ENCODE data around the gene SERPINA7. TPM values are rescaled to one million over a fixed set of nuclear protein-coding genes. Genes with fewer than 3 reads are reported as not detected.

The SERPINA7 gene
- not detected for polyA plus RNA-seq (2013, experiment 1 of 2)
- not detected for polyA plus RNA-seq (2013, experiment 2 of 2)

GRCh38 chrX:106038625-106039024, at the start of gene SERPINA7:
Gene SERPINA7, minus strand, starts transcription at chrX:106038727. Its CDS starts 1,669 bp downstream, at chrX:106037058.
- Histone ChIP-seq H2BK5ac (ENCODE audit: low read length) (no peak within 1 kb of the TSS), H2AK5ac (ENCODE audit: low read depth, low read length) (no peak within 1 kb of the TSS), H3K79me1 (ENCODE audit: low read depth, low read length) (no peaks in the 10 kb centered on the region), H2BK12ac (ENCODE audit: low read length) (no peak within 1 kb of the TSS), H3K4me1 (ENCODE audit: control insufficient read depth in 2 of 2, insufficient read depth in 1 of 2, low read depth in 1 of 2, low read length in 2 of 2) (peaks cover 0 to 2% of the 10 kb centered on the region in 2 donors), H3K9ac (ENCODE audit: low read depth, low read length, poor library complexity) (no peak within 1 kb of the TSS), H2BK120ac (ENCODE audit: low read depth, low read length) (no peak within 1 kb of the TSS), H3K18ac (ENCODE audit: low read length) (no peak within 1 kb of the TSS), H2BK15ac (ENCODE audit: low read length) (no peak within 1 kb of the TSS), H4K8ac (ENCODE audit: low read depth, low read length) (no peak within 1 kb of the TSS), H3K4ac (ENCODE audit: low read length) (no peak within 1 kb of the TSS), H3K27ac (replicated peaks; ENCODE audit: low read length) (no peak within 1 kb of the TSS), H3K4me2 (ENCODE audit: insufficient read depth, low read length, poor library complexity, severe bottlenecking) (no peak within 1 kb of the TSS), H3K9me3 (replicated peaks in 1 of 2; ENCODE audit: control insufficient read depth in 2 of 2, insufficient read depth in 1 of 2, low read depth in 1 of 2, low read length in 2 of 2) (no peaks in the 10 kb centered on the region), H3K14ac (ENCODE audit: low read length) (no peak within 1 kb of the TSS), H3K36me3 (replicated peaks in 1 of 2; ENCODE audit: control insufficient read depth in 2 of 2, insufficient read depth in 2 of 2, low read length in 2 of 2) (no peaks in the 10 kb centered on the region), H4K91ac (ENCODE audit: low read depth, low read length, poor library complexity) (no peak within 1 kb of the TSS), H3K4me3 (ENCODE audit: low read length in 2 of 2) (no peak within 1 kb of the TSS), H3K27me3 (ENCODE audit: control insufficient read depth in 3 of 3, insufficient read depth in 3 of 3, low read depth in 1 of 3, low read length in 3 of 3) (no peaks in the 10 kb centered on the region), H2AFZ (ENCODE audit: low read length) (no peak within 1 kb of the TSS), H3K23ac (ENCODE audit: low read depth, low read length, poor library complexity) (no peak within 1 kb of the TSS)
- no peak for DNase-seq (ENCODE audit: low spot score)

GRCh38 chrX:106069048-106069447, 30.5 kb upstream of the SERPINA7 start:
- H2AK5ac ChIP-seq (ENCODE audit: low read depth, low read length), result no peak overlapping the region
- no CpG with 5 or more reads among the region's 3 CpGs for WGBS, 2 donors (ENCODE audit: extremely low coverage in 2 of 2, insufficient read length in 2 of 2, insufficient replicate concordance in 1 of 2)
- H3K18ac ChIP-seq (ENCODE audit: low read length), result no peak overlapping the region
- H3K9me3 ChIP-seq (replicated peaks in 1 of 2; ENCODE audit: control insufficient read depth in 2 of 2, insufficient read depth in 1 of 2, low read depth in 1 of 2, low read length in 2 of 2), result no peaks in the 10 kb centered on the region
- H3K27me3 ChIP-seq (ENCODE audit: control insufficient read depth in 3 of 3, insufficient read depth in 3 of 3, low read depth in 1 of 3, low read length in 3 of 3), result no peaks in the 10 kb centered on the region
- H4K91ac ChIP-seq (ENCODE audit: low read depth, low read length, poor library complexity), result no peak overlapping the region
- H3K23ac ChIP-seq (ENCODE audit: low read depth, low read length, poor library complexity), result no peak overlapping the region
- H3K27ac ChIP-seq (replicated peaks; ENCODE audit: low read length), result no peak overlapping the region
- no peak for DNase-seq (ENCODE audit: low spot score)
- no peak overlapping the region for H3K4ac ChIP-seq (ENCODE audit: low read length)
- no peak overlapping the region for H2BK12ac ChIP-seq (ENCODE audit: low read length)
- H3K4me3 ChIP-seq (ENCODE audit: low read length in 2 of 2), result no peak overlapping the region
- H2BK15ac ChIP-seq (ENCODE audit: low read length), result no peak overlapping the region
- no peak overlapping the region for H3K9ac ChIP-seq (ENCODE audit: low read depth, low read length, poor library complexity)
- no peak overlapping the region for H3K14ac ChIP-seq (ENCODE audit: low read length)
- H3K36me3 ChIP-seq (replicated peaks in 1 of 2; ENCODE audit: control insufficient read depth in 2 of 2, insufficient read depth in 2 of 2, low read length in 2 of 2), result no peaks in the 10 kb centered on the region
- H2BK5ac ChIP-seq (ENCODE audit: low read length), result no peak overlapping the region
- no peaks in the 10 kb centered on the region for H3K4me1 ChIP-seq (ENCODE audit: control insufficient read depth in 2 of 2, insufficient read depth in 1 of 2, low read depth in 1 of 2, low read length in 2 of 2)
- H2AFZ ChIP-seq (ENCODE audit: low read length), result no peak overlapping the region
- no peaks in the 10 kb centered on the region for H3K79me1 ChIP-seq (ENCODE audit: low read depth, low read length)
- no peak overlapping the region for H4K8ac ChIP-seq (ENCODE audit: low read depth, low read length)
- no peak overlapping the region for H3K4me2 ChIP-seq (ENCODE audit: insufficient read depth, low read length, poor library complexity, severe bottlenecking)
- no peak overlapping the region for H2BK120ac ChIP-seq (ENCODE audit: low read depth, low read length)

- H2BK120ac ChIP-seq (ENCODE audit: low read depth, low read length), result no peak overlapping the region
- no peak overlapping the region for H4K8ac ChIP-seq (ENCODE audit: low read depth, low read length)
- H2BK5ac ChIP-seq (ENCODE audit: low read length), result no peak overlapping the region
- no peak overlapping the region for H3K14ac ChIP-seq (ENCODE audit: low read length)
- no peak overlapping the region for H3K4me3 ChIP-seq (ENCODE audit: low read length in 2 of 2)
- no peak overlapping the region for H3K4me2 ChIP-seq (ENCODE audit: insufficient read depth, low read length, poor library complexity, severe bottlenecking)
- no peak overlapping the region for H3K4ac ChIP-seq (ENCODE audit: low read length)
- no peak overlapping the region for H3K27ac ChIP-seq (replicated peaks; ENCODE audit: low read length)
- H3K9ac ChIP-seq (ENCODE audit: low read depth, low read length, poor library complexity), result no peak overlapping the region
- no peak overlapping the region for H2AFZ ChIP-seq (ENCODE audit: low read length)
- DNase-seq (ENCODE audit: low spot score), result no peak
- H3K9me3 ChIP-seq (replicated peaks in 1 of 2; ENCODE audit: control insufficient read depth in 2 of 2, insufficient read depth in 1 of 2, low read depth in 1 of 2, low read length in 2 of 2), result no peaks in the 10 kb centered on the region
- H3K23ac ChIP-seq (ENCODE audit: low read depth, low read length, poor library complexity), result no peak overlapping the region
- no peaks in the 10 kb centered on the region for H3K36me3 ChIP-seq (replicated peaks in 1 of 2; ENCODE audit: control insufficient read depth in 2 of 2, insufficient read depth in 2 of 2, low read length in 2 of 2)
- no peaks in the 10 kb centered on the region for H3K4me1 ChIP-seq (ENCODE audit: control insufficient read depth in 2 of 2, insufficient read depth in 1 of 2, low read depth in 1 of 2, low read length in 2 of 2)
- H4K91ac ChIP-seq (ENCODE audit: low read depth, low read length, poor library complexity), result no peak overlapping the region
- no peak overlapping the region for H3K18ac ChIP-seq (ENCODE audit: low read length)
- no peak overlapping the region for H2AK5ac ChIP-seq (ENCODE audit: low read depth, low read length)
- H3K27me3 ChIP-seq (ENCODE audit: control insufficient read depth in 3 of 3, insufficient read depth in 3 of 3, low read depth in 1 of 3, low read length in 3 of 3), result peaks cover 0 to 8% (median 0%) of the 10 kb centered on the region in 3 experiments
- no CpG with 5 or more reads among the region's 1 CpG for WGBS, 2 donors (ENCODE audit: extremely low coverage in 2 of 2, insufficient read length in 2 of 2, insufficient replicate concordance in 1 of 2)
- H2BK15ac ChIP-seq (ENCODE audit: low read length), result no peak overlapping the region
- no peaks in the 10 kb centered on the region for H3K79me1 ChIP-seq (ENCODE audit: low read depth, low read length)
- no peak overlapping the region for H2BK12ac ChIP-seq (ENCODE audit: low read length)
These were observed 11.5 kb upstream of the SERPINA7 start for GRCh38 chrX:106050054-106050453.

- Histone ChIP-seq H3K36me3 (replicated peaks in 1 of 2; ENCODE audit: control insufficient read depth in 2 of 2, insufficient read depth in 2 of 2, low read length in 2 of 2) (no peaks in the 10 kb centered on the region), H3K4me1 (ENCODE audit: control insufficient read depth in 2 of 2, insufficient read depth in 1 of 2, low read depth in 1 of 2, low read length in 2 of 2) (peaks cover 0 to 3% of the 10 kb centered on the region in 2 donors), H3K9me3 (replicated peaks in 1 of 2; ENCODE audit: control insufficient read depth in 2 of 2, insufficient read depth in 1 of 2, low read depth in 1 of 2, low read length in 2 of 2) (no peaks in the 10 kb centered on the region), H4K91ac (ENCODE audit: low read depth, low read length, poor library complexity) (no peak overlapping the region), H3K18ac (ENCODE audit: low read length) (no peak overlapping the region), H2AFZ (ENCODE audit: low read length) (no peak overlapping the region), H2AK5ac (ENCODE audit: low read depth, low read length) (no peak overlapping the region), H3K14ac (ENCODE audit: low read length) (no peak overlapping the region), H3K79me1 (ENCODE audit: low read depth, low read length) (no peaks in the 10 kb centered on the region), H4K8ac (ENCODE audit: low read depth, low read length) (no peak overlapping the region), H2BK15ac (ENCODE audit: low read length) (no peak overlapping the region), H3K27ac (replicated peaks; ENCODE audit: low read length) (no peak overlapping the region), H3K27me3 (ENCODE audit: control insufficient read depth in 3 of 3, insufficient read depth in 3 of 3, low read depth in 1 of 3, low read length in 3 of 3) (peaks cover 0 to 12% (median 0%) of the 10 kb centered on the region in 3 experiments), H2BK5ac (ENCODE audit: low read length) (no peak overlapping the region), H3K4me2 (ENCODE audit: insufficient read depth, low read length, poor library complexity, severe bottlenecking) (no peak overlapping the region), H2BK12ac (ENCODE audit: low read length) (no peak overlapping the region), H3K9ac (ENCODE audit: low read depth, low read length, poor library complexity) (no peak overlapping the region), H3K4ac (ENCODE audit: low read length) (no peak overlapping the region), H3K23ac (ENCODE audit: low read depth, low read length, poor library complexity) (no peak overlapping the region), H2BK120ac (ENCODE audit: low read depth, low read length) (no peak overlapping the region), H3K4me3 (ENCODE audit: low read length in 2 of 2) (no peak overlapping the region)
- no CpG with 5 or more reads among the region's 2 CpGs for WGBS, 2 donors (ENCODE audit: extremely low coverage in 2 of 2, insufficient read length in 2 of 2, insufficient replicate concordance in 1 of 2)
- no peak for DNase-seq (ENCODE audit: low spot score)
These were observed 3.8 kb upstream of the SERPINA7 start for GRCh38 chrX:106042296-106042695.
